ENCODE data around the gene SLC6A12. TPM values are rescaled to one million over a fixed set of nuclear protein-coding genes. Genes with fewer than 3 reads are reported as not detected.
A peak's percentile ranks its signal among the peaks of the same experiment; 100 is the strongest.

The SLC6A12 gene
- total RNA-seq, 1 experiment from 2014 or later: 0.79 TPM

- ChIA-PET CTCF (interaction anchor here (1.5 to 3.3 kb wide), 2 partner anchors 11 to 13 kb away, joined by 3 to 40 read pairs; no protein-coding TSS in a partner anchor), POLR2A (no interaction called here)
- ATAC-seq (0 out of 2 replicates have a peak, but pooled peaks have one; percentile 19), DNase-seq (ENCODE audit: low spot score) (no peak)
- H3K4me1 Mint-ChIP-seq: peaks cover 13% of the 10 kb centered on the region
- TF ChIP-seq PREB (CRISPR knock-in tag; IDR thresholded peaks at IDR 0.05; ENCODE audit: borderline replicate concordance) (no peak), ZNF532 (CRISPR knock-in tag; IDR thresholded peaks at IDR 0.05; ENCODE audit: borderline replicate concordance) (no peak)
- peaks cover 14% of the 10 kb centered on the region for H3K9me3 Mint-ChIP-seq
- no peak overlapping the region for H3K27ac Mint-ChIP-seq
- no peak overlapping the region for H3K4me3 Mint-ChIP-seq
- H3K36me3 Mint-ChIP-seq: peaks cover 14% of the 10 kb centered on the region
- H3K27me3 Mint-ChIP-seq (ENCODE audit: low read depth): peaks cover 13% of the 10 kb centered on the region
These were observed 17.1 kb upstream of the SLC6A12 start for GRCh38 chr12:230925-231671.

- H3K9me3 Mint-ChIP-seq: no peaks in the 10 kb centered on the region
- H3K4me1 Mint-ChIP-seq: peaks cover 13% of the 10 kb centered on the region
- no peaks in the 10 kb centered on the region for H3K36me3 Mint-ChIP-seq
- ChIA-PET POLR2A (interaction anchor here (1.0 kb wide), 1 partner anchor 12 kb away, joined by 4 read pairs; no protein-coding TSS in a partner anchor), CTCF (interaction anchor here (3.3 kb wide), 1 partner anchor 9 kb away, joined by 40 read pairs; no protein-coding TSS in a partner anchor)
- H3K27me3 Mint-ChIP-seq (ENCODE audit: low read depth): peaks cover 5% of the 10 kb centered on the region; the same call in 1 of the 2 replicates
- TF ChIP-seq ZNF423 (CRISPR knock-in tag; IDR thresholded peaks at IDR 0.05) (peak; percentile 10; the same call in 1 of the 2 replicates), PRRX2 (CRISPR knock-in tag; IDR thresholded peaks at IDR 0.05) (no peak)
- H3K27ac Mint-ChIP-seq: no peak overlapping the region
- DNase-seq (ENCODE audit: low spot score) (no peak), ATAC-seq (no peak)
- H3K4me3 Mint-ChIP-seq: no peak overlapping the region
These were observed 15.7 kb upstream of the SLC6A12 start for GRCh38 chr12:229441-230191.

- ChIA-PET CTCF (interaction anchor here (1.8 to 3.3 kb wide), 2 partner anchors 8 to 9 kb away, joined by 6 to 40 read pairs; no protein-coding TSS in a partner anchor), POLR2A (no interaction called here)
- Mint-ChIP-seq H3K4me1 (peaks cover 13% of the 10 kb centered on the region), H3K36me3 (no peaks in the 10 kb centered on the region), H3K4me3 (no peak overlapping the region), H3K9me3 (no peaks in the 10 kb centered on the region), H3K27ac (peak overlapping the region; percentile 50; the same call in 1 of the 2 replicates), H3K27me3 (ENCODE audit: low read depth) (peaks cover 5% of the 10 kb centered on the region; the same call in 1 of the 2 replicates)
- ATAC-seq (no peak), DNase-seq (ENCODE audit: low spot score) (no peak)
- TF ChIP-seq ZNF263 (CRISPR knock-in tag; IDR thresholded peaks at IDR 0.05; ENCODE audit: low read depth) (no peak), PRRX2 (CRISPR knock-in tag; IDR thresholded peaks at IDR 0.05) (no peak), HMGA2 (CRISPR knock-in tag; IDR thresholded peaks at IDR 0.05) (no peak), USF2 (CRISPR knock-in tag; IDR thresholded peaks at IDR 0.05) (no peak)
These were observed 14.9 kb upstream of the SLC6A12 start for GRCh38 chr12:228846-229200.
